Activated T-cell treated with anti-CD3 and anti-CD28 coated beads, Interleukin-2, amount 50 U/mL, for 72 hours (primary cell): ENCODE results near the gene SDCCAG8. TPM values are rescaled to one million over a fixed set of nuclear protein-coding genes. Genes with fewer than 3 reads are reported as not detected.

Experiments
- ATAC-seq, 2 donors: fragments of 150-1000 bp; cut with Tn5 transposase; replicated peaks in 1 of 2; 2 replicates each; pipeline ENCODE4 v1.10.0; 2021; ENCODE audit warnings: moderate library complexity in 2 of 2, mild to moderate bottlenecking in 1 of 2
- DNase-seq, 2 donors: peaks; one replicate each; pipeline ENCODE4 v3.0.0; 2021 to 2022; ENCODE audit warnings: mixed read lengths in 1 of 2
- H3K27ac Mint-ChIP-seq: one replicate; pipeline ENCODE4 v1.8.0; 2022; ENCODE audit warnings: mild to moderate bottlenecking, moderate library complexity, mixed read lengths
- H3K27me3 Mint-ChIP-seq: one replicate; pipeline ENCODE4 v1.8.0; 2022; ENCODE audit warnings: low read depth, mixed read lengths
- H3K36me3 Mint-ChIP-seq, 2 donors: one replicate each; pipeline ENCODE4 v1.8.0; 2022; ENCODE audit warnings: mixed read lengths in 2 of 2, mild to moderate bottlenecking in 1 of 2; ENCODE audit not compliant: insufficient read depth in 2 of 2
- H3K4me1 Mint-ChIP-seq: one replicate; pipeline ENCODE4 v1.8.0; 2022; ENCODE audit warnings: low read depth, mixed read lengths
- H3K4me3 Mint-ChIP-seq, 2 donors: one replicate each; pipeline ENCODE4 v1.8.0; 2022; ENCODE audit warnings: mild to moderate bottlenecking in 2 of 2, mixed read lengths in 2 of 2, moderate library complexity in 2 of 2
- H3K9me3 Mint-ChIP-seq, 2 donors: one replicate each; pipeline ENCODE4 v1.8.0; 2022; ENCODE audit warnings: mixed read lengths in 2 of 2
- total RNA-seq, 2 donors: library from RNA; stranded (reverse); gene quantifications; one replicate each; pipeline ENCODE4 v1.2.3, GENCODE V29; 2022

SDCCAG8 gene
- total RNA-seq, 2 donors from 2014 or later, result 31.3 to 40.2 TPM

DNA sequence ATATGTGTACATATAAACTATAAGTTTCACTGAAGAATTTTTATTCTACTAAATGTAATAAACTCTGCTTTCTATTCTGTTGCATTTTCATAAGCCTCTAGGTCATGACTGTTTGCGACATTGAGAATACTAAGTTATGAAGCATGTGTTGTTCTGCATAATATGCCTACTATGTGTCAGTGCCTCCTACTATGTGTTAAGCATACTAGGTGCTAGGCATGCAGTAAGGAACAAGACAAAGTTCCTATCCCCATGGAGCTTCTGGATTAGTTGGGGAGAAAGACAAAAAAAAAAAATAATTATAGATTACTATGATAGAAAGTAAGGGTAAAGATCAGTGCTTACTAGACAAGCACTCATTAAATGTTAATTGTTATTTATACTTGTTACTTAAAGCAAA, 1.3 kb downstream of the SDCCAG8 start:
- H3K4me1 Mint-ChIP-seq, result peaks cover 54% of the 10 kb centered on the region
- DNase-seq (no peak), ATAC-seq (no peak)
- peak overlapping the region; percentile 99 to 100 for H3K4me3 Mint-ChIP-seq
- H3K36me3 Mint-ChIP-seq, result peaks cover 4% of the 10 kb centered on the region in 2 donors
- no peaks in the 10 kb centered on the region for H3K27me3 Mint-ChIP-seq
- H3K9me3 Mint-ChIP-seq, result no peaks in the 10 kb centered on the region
- H3K27ac Mint-ChIP-seq, result no peak overlapping the region

DNA sequence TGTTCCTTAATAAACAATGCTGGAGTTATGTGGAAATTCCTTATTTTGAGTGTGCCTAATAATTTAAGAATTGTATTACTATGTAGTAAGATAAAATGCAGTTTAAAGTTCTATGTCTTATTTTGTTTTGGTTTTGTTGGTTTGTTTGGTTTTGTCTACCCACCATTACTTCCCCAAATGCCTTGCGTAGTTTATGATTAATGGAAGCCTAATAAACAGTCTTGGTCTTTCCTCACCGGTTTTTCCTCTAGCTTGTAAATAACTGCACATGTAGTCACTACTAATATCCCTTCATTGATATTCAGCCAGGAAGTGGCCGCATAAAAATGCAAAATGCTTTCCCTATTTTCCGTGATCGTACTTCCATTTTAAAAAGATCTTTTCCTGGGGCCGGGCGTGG, 2.9 kb downstream of the SDCCAG8 start:
- Mint-ChIP-seq H3K4me3 (no peak overlapping the region), H3K27me3 (no peaks in the 10 kb centered on the region), H3K9me3 (no peaks in the 10 kb centered on the region), H3K27ac (no peak overlapping the region), H3K4me1 (peaks cover 52% of the 10 kb centered on the region), H3K36me3 (peaks cover 4% of the 10 kb centered on the region in 2 donors)
- DNase-seq (no peak), ATAC-seq (no peak)

DNA sequence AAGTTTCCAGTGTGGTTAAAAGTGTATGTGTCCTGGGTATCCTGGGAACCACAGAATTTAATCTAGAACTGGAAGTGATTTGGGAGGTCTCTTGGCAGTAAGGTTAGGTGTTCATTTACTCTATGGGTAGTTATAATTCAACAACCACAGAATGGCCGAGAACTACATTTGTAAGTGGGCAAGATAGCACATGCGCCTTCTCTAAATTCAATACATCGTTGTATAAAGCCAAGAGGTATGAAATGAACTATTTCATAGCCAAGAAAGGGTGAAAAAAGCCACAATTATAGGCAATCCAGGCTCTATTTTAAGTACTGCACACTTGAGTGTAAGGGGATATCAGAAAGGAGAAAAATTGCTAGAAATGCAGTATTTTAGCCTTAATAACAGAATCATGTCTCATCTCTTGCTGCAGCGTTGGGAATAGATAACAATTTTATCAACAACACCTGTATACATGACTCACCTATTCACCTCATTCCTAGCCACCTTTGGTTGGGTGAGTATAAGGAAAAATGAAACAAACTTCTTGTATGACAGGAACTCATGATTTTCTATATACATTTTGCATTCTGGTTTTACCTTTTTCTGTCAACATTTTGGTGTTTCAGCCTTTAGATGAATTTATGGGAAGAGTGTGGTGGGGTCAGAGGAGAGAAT, 4.5 kb downstream of the SDCCAG8 start:
- no peak for DNase-seq
- Mint-ChIP-seq H3K36me3 (peaks cover 0 to 1% of the 10 kb centered on the region in 2 donors), H3K27ac (no peak overlapping the region), H3K4me1 (peaks cover 62% of the 10 kb centered on the region), H3K4me3 (no peak overlapping the region), H3K27me3 (no peaks in the 10 kb centered on the region), H3K9me3 (no peaks in the 10 kb centered on the region)
- no peak for ATAC-seq

DNA sequence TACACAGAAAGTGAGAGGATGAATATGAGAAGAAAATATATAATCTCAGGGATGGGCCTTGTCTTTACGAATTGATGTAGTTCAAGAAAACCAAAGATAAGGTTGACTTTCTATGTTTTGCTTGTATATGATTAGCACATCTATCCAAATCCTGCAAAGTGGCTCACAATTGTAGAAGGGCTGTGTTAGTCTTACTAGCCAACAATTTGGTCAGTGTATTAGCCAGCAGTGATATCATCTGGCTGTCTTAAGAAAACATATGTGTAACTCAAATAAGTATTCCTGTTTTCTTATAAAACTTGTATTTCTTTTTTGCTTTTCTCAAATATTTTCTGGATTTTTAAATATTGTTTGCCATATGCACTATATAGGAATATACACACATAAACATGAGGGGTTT, 5.5 kb downstream of the SDCCAG8 start:
- Mint-ChIP-seq H3K4me3 (no peak overlapping the region), H3K27ac (no peak overlapping the region), H3K9me3 (no peaks in the 10 kb centered on the region), H3K36me3 (peaks cover 0 to 1% of the 10 kb centered on the region in 2 donors), H3K27me3 (no peaks in the 10 kb centered on the region), H3K4me1 (peaks cover 62% of the 10 kb centered on the region)
- no peak for ATAC-seq
- DNase-seq, result no peak

DNA sequence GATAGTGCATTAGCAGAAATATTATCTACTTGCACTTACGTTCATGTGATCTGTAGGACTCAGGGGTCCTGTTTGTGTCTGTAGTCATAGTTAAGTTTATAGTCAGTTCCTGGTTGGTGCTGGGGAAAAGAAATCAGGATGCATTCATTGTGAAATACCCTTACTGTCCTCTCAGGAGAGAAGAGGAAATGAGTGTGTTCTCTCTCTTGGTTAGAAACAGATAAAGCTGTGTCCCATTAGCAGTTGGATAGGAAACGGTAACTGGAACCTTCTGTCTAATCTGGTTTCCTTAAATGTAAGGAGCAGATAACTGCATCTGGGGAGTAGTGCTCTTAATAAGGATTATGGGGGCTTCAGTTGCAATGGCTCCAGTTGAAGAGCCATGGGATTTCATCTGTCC, 8.9 kb downstream of the SDCCAG8 start:
- Mint-ChIP-seq H3K36me3 (peaks cover 0 to 2% of the 10 kb centered on the region in 2 donors), H3K27ac (no peak overlapping the region), H3K4me1 (peaks cover 41% of the 10 kb centered on the region), H3K9me3 (no peaks in the 10 kb centered on the region), H3K27me3 (no peaks in the 10 kb centered on the region), H3K4me3 (no peak overlapping the region)
- no peak for DNase-seq
- no peak for ATAC-seq

DNA sequence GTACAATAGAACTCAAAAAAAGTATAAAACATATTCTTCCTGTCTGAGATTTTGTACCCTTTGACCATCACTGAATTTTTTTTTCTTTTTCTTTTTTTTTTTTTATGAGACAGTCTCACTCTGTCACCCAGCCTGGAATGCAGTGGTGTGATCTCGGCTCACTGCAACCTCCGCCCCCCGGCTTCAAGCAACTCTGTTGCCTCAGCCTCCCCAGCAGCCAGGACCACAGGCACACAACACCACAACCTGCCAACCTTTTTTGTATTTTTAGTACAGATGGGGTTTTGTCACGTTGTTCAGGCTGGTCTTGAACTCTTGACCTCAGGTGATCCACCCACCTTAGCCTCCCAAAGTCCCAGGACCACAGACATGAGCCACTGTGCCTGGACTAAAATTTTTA, 10.4 kb downstream of the SDCCAG8 start:
- Mint-ChIP-seq H3K4me3 (no peak overlapping the region), H3K36me3 (peaks cover 0 to 9% of the 10 kb centered on the region in 2 donors)

DNA sequence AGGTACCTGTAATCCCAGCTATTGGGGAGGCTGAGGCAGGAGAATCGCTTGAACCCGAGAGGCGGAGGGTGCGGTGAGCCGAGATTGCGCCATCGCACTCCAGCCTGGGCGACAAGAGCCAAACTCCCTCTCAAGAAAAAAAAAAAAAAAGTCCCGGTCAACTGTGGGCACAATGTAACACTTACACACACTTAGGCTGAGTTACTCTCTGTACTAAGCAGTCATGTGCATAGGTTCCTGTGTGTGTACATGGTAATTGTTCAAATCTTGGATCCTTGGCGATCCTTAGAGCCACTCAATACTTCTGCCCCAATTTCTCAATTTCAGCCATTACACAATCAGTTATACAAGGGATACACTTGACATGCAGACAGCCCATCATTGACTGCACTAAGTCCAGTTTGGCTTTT, 11.6 kb downstream of the SDCCAG8 start:
- no peak for DNase-seq
- Mint-ChIP-seq H3K4me3 (no peak overlapping the region), H3K9me3 (no peaks in the 10 kb centered on the region), H3K27me3 (no peaks in the 10 kb centered on the region), H3K27ac (no peak overlapping the region), H3K36me3 (peaks cover 0 to 9% of the 10 kb centered on the region in 2 donors), H3K4me1 (peaks cover 18% of the 10 kb centered on the region)
- no peak for ATAC-seq

More for the DNA sequence above, 10.4 kb downstream of the SDCCAG8 start:
- no peaks in the 10 kb centered on the region for H3K27me3 Mint-ChIP-seq
- peaks cover 25% of the 10 kb centered on the region for H3K4me1 Mint-ChIP-seq
- DNase-seq, result no peak
- no peaks in the 10 kb centered on the region for H3K9me3 Mint-ChIP-seq
- no peak overlapping the region for H3K27ac Mint-ChIP-seq
- ATAC-seq, result no peak

DNA sequence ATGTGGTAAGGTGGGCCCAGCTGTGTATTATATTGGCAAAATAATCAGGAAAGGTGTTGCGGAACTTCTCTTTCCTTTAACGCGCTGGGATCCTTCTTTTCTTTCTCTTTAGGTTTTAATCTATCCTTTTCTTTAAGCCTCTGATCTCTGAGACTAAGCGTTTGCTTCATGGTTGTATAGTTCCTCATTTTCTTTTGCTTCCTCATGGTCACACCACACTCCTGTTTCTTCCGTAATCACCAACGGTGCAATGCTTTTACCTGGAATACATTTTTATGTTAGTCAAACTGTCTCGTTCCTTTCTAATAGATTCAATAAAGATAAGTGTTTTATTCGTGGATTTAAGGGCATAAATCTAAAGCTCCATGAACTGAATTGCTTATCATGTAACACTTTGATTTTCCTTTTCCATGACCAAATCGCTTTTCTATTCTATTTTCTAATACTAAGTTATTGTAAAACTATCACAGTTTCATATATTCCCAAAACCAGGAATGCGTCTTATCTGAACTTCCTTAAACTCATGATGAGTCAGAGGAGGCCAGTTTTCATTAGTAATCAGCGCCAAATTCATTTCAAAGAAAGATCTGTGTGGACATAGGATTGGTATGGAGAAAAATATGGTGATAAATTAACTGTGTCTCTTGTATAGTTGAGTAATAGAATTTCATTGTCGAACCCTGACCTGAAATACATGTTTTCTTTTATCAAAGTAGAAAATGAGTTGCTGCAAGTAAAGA, 12.2 kb downstream of the SDCCAG8 start:
- H3K27me3 Mint-ChIP-seq, result no peaks in the 10 kb centered on the region
- H3K9me3 Mint-ChIP-seq, result no peaks in the 10 kb centered on the region
- ATAC-seq (no peak), DNase-seq (no peak)
- H3K4me1 Mint-ChIP-seq, result peaks cover 18% of the 10 kb centered on the region
- no peak overlapping the region for H3K4me3 Mint-ChIP-seq
- no peak overlapping the region for H3K27ac Mint-ChIP-seq
- H3K36me3 Mint-ChIP-seq, result peaks cover 0 to 9% of the 10 kb centered on the region in 2 donors

DNA sequence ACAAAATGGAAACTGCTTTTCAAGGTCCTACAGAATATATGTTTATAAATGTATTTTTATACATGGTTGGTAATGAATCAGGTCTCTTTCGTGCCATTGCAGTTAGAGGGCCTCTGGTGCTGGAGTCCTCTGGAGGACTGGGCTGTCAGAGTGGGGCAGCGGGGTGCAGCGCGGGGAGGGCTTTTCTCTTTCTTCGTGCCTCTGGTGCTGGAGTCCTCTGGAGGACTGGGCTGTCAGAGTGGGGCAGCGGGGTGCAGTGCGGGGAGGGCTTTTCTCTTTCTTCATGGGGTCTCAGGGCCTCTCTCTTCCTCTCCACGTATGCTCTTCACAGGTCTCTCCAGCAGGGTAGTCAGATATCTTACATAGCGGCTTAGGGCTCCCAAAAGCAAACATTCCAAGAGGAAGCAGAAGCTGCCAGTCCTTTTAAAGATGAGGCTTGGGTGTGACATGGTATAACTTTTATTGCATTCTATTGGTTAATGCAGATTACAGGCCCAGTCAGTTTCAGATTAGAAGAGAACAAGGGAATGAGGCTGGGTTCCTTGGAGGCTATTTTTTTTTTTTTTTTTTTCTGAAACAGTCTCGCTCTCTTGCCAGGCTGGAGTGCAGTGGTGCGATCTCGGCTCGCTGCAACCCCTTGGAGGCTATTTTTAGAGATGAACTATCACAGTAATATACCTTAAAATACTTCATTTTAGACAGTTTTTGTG, 13.1 kb downstream of the SDCCAG8 start:
- no peak overlapping the region for H3K4me3 Mint-ChIP-seq
- no peaks in the 10 kb centered on the region for H3K9me3 Mint-ChIP-seq
- ATAC-seq, result no peak
- peaks cover 0 to 11% of the 10 kb centered on the region in 2 donors for H3K36me3 Mint-ChIP-seq
- H3K27me3 Mint-ChIP-seq, result no peaks in the 10 kb centered on the region
- peaks cover 19% of the 10 kb centered on the region for H3K4me1 Mint-ChIP-seq
- no peak overlapping the region for H3K27ac Mint-ChIP-seq
- DNase-seq, result no peak

DNA sequence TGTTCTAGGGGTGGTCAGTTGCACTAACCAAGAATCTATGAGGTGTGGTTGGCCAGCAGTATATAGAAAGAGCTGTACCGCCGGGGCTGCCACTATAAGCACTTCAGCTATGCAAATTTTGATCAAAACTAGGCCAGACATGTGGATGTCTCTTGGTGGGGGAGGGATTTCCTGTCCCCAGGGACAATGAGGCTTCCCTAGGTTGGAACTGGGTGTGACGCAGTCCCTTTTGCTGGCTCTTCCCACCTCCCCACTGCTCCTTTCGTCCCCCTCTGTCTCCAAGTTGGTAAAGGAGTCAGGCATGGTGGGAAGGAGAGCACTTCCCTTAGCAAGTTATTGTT, 13.6 kb downstream of the SDCCAG8 start:
- DNase-seq (no peak), ATAC-seq (no peak)
- Mint-ChIP-seq H3K4me1 (peaks cover 17% of the 10 kb centered on the region), H3K27ac (no peak overlapping the region), H3K27me3 (no peaks in the 10 kb centered on the region), H3K9me3 (no peaks in the 10 kb centered on the region), H3K36me3 (peaks cover 0 to 12% of the 10 kb centered on the region in 2 donors), H3K4me3 (no peak overlapping the region)

DNA sequence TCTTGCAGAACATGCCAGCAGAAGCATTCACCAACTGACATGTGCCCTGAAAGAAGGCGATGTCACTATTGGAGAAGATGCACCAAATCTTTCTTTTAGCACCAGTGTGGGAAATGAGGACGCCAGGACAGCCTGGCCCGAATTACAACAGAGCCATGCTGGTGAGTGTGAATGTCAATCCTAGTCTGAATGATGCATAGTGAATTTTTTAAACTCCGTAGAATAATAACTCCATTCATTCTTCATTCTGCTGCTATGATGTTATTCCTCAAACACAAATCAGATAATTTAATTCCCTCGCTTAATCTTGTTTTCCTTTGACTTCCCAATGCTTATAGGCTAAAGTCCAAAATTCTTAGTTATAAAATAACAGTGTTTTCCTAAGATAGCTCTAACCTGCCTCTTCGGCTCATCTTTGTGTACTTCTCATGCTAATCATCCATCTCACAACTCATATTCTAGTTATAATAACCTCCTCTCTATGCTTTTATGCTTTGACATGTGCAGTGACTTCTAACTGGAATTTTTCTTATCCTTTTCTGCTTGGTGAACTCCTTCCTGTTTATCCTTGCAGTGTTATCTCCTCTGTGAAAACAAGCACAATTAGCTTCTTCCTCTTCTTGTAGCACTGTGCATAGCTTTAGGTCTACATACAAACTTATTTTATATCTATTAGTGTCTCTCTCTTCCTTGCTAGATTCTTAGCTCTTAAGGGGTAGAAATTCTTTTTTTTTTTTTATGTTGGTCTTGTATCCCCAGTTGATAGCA, 14.4 kb downstream of the SDCCAG8 start:
- ATAC-seq, result no peak

DNA sequence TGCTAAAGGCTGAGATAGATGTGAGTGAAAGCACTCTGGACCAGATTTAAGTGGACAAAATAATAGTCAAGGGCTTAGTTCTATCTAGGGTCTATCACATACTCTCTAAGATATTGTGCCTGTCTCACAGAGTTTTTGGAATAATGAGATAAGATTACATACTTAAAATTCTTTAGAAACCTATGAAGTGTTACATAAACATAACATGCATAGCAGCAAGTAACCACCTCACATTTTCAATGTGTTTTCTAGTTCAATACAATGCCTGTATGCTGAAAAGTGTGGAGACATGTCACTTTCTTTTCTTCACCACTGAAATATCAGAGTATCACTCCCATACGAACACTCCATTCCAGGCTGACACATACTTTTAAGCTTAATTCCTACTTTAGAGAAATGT, 16.2 kb downstream of the SDCCAG8 start:
- no peak overlapping the region for H3K27ac Mint-ChIP-seq
- no peaks in the 10 kb centered on the region for H3K27me3 Mint-ChIP-seq
- peaks cover 6 to 31% of the 10 kb centered on the region in 2 donors for H3K36me3 Mint-ChIP-seq
- peaks cover 8% of the 10 kb centered on the region for H3K4me1 Mint-ChIP-seq
- DNase-seq (no peak), ATAC-seq (no peak)
- no peaks in the 10 kb centered on the region for H3K9me3 Mint-ChIP-seq
- no peak overlapping the region for H3K4me3 Mint-ChIP-seq

More for the DNA sequence above, 14.4 kb downstream of the SDCCAG8 start:
- Mint-ChIP-seq H3K27ac (no peak overlapping the region), H3K27me3 (no peaks in the 10 kb centered on the region), H3K4me1 (peaks cover 8% of the 10 kb centered on the region), H3K9me3 (no peaks in the 10 kb centered on the region), H3K4me3 (no peak overlapping the region), H3K36me3 (peaks cover 6 to 17% of the 10 kb centered on the region in 2 donors)
- DNase-seq, result no peak

DNA sequence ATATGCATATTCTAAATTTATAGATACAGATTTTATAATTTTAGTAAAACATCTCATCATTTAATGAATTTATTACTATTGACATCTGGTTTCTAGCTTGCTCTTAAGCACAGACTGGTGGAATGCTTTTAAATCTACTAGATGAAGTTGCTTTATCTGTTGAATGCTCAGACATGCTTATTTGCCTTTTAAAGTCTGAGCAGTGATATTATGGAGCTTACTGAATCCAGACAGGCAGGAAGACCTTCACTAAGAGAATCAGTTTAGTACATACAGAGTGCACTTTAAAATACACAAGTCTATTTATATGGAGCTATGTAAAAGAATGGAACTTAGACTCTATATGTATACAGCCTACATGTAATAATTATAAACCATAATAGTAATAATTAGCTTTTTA, 16.6 kb downstream of the SDCCAG8 start:
- DNase-seq, result no peak
- Mint-ChIP-seq H3K36me3 (peaks cover 8 to 34% of the 10 kb centered on the region in 2 donors), H3K27ac (no peak overlapping the region), H3K4me1 (peaks cover 8% of the 10 kb centered on the region), H3K27me3 (no peaks in the 10 kb centered on the region), H3K4me3 (no peak overlapping the region), H3K9me3 (no peaks in the 10 kb centered on the region)
- ATAC-seq, result no peak
